Osteocyte (in vitro differentiated cells): ENCODE data around the gene NEK9. TPM values are rescaled to one million over a fixed set of nuclear protein-coding genes. Genes with fewer than 3 reads are reported as not detected.

Source experiments
- DNase-seq: peaks from one replicate; pipeline ENCODE4 v3.0.0; 2021; ENCODE audit warnings: mixed read lengths; ENCODE audit not compliant: unreplicated experiment; ENCODE audit errors: extremely low spot score
- H3K27ac Mint-ChIP-seq: one replicate; pipeline ENCODE4 v1.8.0; 2021; ENCODE audit warnings: mild to moderate bottlenecking, mixed read lengths; ENCODE audit not compliant: unreplicated experiment
- H3K27me3 Mint-ChIP-seq: one replicate; pipeline ENCODE4 v1.8.0; 2021; ENCODE audit warnings: mixed read lengths; ENCODE audit not compliant: unreplicated experiment
- H3K36me3 Mint-ChIP-seq: one replicate; pipeline ENCODE4 v1.8.0; 2021; ENCODE audit warnings: mixed read lengths; ENCODE audit not compliant: unreplicated experiment
- H3K4me1 Mint-ChIP-seq: one replicate; pipeline ENCODE4 v1.8.0; 2021; ENCODE audit warnings: mixed read lengths; ENCODE audit not compliant: unreplicated experiment
- H3K4me3 Mint-ChIP-seq: one replicate; pipeline ENCODE4 v1.8.0; 2021; ENCODE audit warnings: mild to moderate bottlenecking, moderate library complexity, mixed read lengths; ENCODE audit not compliant: unreplicated experiment
- H3K9me3 Mint-ChIP-seq: one replicate; pipeline ENCODE4 v1.8.0; 2021; ENCODE audit warnings: mixed read lengths; ENCODE audit not compliant: unreplicated experiment
- CTCF ChIP-seq: fragments of 200-600 bp; sonication (generic); IDR thresholded peaks from 2 replicates; pipeline ENCODE4 v1.5.0; 2021; ENCODE audit warnings: antibody characterized with exemption, mild to moderate bottlenecking, moderate library complexity
- total RNA-seq: library from RNA; stranded (reverse); gene quantifications from 2 replicates; pipeline ENCODE4 v1.2.1, GENCODE V29; 2021

Gene NEK9
- total RNA-seq, 1 donor from 2014 or later, result 117 TPM

GRCh38 chr14:75098212-75098611 is 28.6 kb downstream of the NEK9 start:
- Mint-ChIP-seq H3K9me3 (no peaks in the 10 kb centered on the region), H3K4me3 (no peak overlapping the region), H3K4me1 (no peaks in the 10 kb centered on the region), H3K27ac (no peak overlapping the region), H3K36me3 (peaks cover 55% of the 10 kb centered on the region), H3K27me3 (no peaks in the 10 kb centered on the region)
- no peak for TF ChIP-seq CTCF
- DNase-seq, result no peak

GRCh38 chr14:75096959-75097358 is 29.9 kb downstream of the NEK9 start:
- peaks cover 52% of the 10 kb centered on the region for H3K36me3 Mint-ChIP-seq
- DNase-seq, result no peak
- no peaks in the 10 kb centered on the region for H3K27me3 Mint-ChIP-seq
- no peak overlapping the region for H3K4me3 Mint-ChIP-seq
- no peaks in the 10 kb centered on the region for H3K4me1 Mint-ChIP-seq
- TF ChIP-seq CTCF, result no peak
- no peaks in the 10 kb centered on the region for H3K9me3 Mint-ChIP-seq
- H3K27ac Mint-ChIP-seq, result no peak overlapping the region

- Mint-ChIP-seq H3K9me3 (no peaks in the 10 kb centered on the region), H3K27ac (no peak overlapping the region), H3K27me3 (no peaks in the 10 kb centered on the region), H3K4me3 (no peak overlapping the region), H3K36me3 (peaks cover 51% of the 10 kb centered on the region), H3K4me1 (no peaks in the 10 kb centered on the region)
- no peak for DNase-seq
- TF ChIP-seq CTCF, result no peak
These were observed 31.2 kb downstream of the NEK9 start for GRCh38 chr14:75095690-75096089.

GRCh38 chr14:75094896-75095295 is 32.0 kb downstream of the NEK9 start:
- no peak overlapping the region for H3K27ac Mint-ChIP-seq
- H3K9me3 Mint-ChIP-seq, result no peaks in the 10 kb centered on the region
- peaks cover 52% of the 10 kb centered on the region for H3K36me3 Mint-ChIP-seq
- H3K4me1 Mint-ChIP-seq, result no peaks in the 10 kb centered on the region
- no peaks in the 10 kb centered on the region for H3K27me3 Mint-ChIP-seq
- no peak overlapping the region for H3K4me3 Mint-ChIP-seq
- no peak for DNase-seq
- no peak for TF ChIP-seq CTCF

GRCh38 chr14:75092698-75093097 is 34.1 kb downstream of the NEK9 start:
- Mint-ChIP-seq H3K4me3 (no peak overlapping the region), H3K9me3 (no peaks in the 10 kb centered on the region), H3K36me3 (peaks cover 34% of the 10 kb centered on the region), H3K4me1 (no peaks in the 10 kb centered on the region), H3K27me3 (no peaks in the 10 kb centered on the region), H3K27ac (no peak overlapping the region)
- TF ChIP-seq CTCF, result no peak
- no peak for DNase-seq
